HepG2 (cell line): ENCODE data around the gene PTPRCAP. TPM values are rescaled to one million over a fixed set of nuclear protein-coding genes. Genes with fewer than 3 reads are reported as not detected.

Experiments used
- ARID5B ChIP-seq: IDR thresholded peaks from 2 replicates; pipeline ENCODE4 v1.4.0; 2020; ENCODE audit warnings: mild to moderate bottlenecking, missing genetic modification reagents
- HDAC1 ChIP-seq: sonication (generic); formaldehyde crosslinking; IDR thresholded peaks from 2 replicates; pipeline ENCODE4 v1.5.1; 2020; ENCODE audit warnings: mild to moderate bottlenecking, missing genetic modification reagents
- HMGXB4 ChIP-seq, 2 experiments: sonication (generic) in 1 of 2; formaldehyde crosslinking in 1 of 2; IDR thresholded peaks; 2 replicates each; pipeline versions ENCODE4 v1.4.0 to v1.6.1; 2018 to 2020; ENCODE audit warnings: missing genetic modification reagents in 2 of 2, borderline replicate concordance in 1 of 2, low read depth in 1 of 2, mild to moderate bottlenecking in 1 of 2, missing biosample characterization in 1 of 2
- MEF2D ChIP-seq: sonication (generic); formaldehyde crosslinking; IDR thresholded peaks from 2 replicates; pipeline ENCODE4 v1.5.1; 2020; ENCODE audit warnings: mild to moderate bottlenecking, missing genetic modification reagents
- ONECUT2 ChIP-seq: sonication (generic); formaldehyde crosslinking; IDR thresholded peaks from 2 replicates; pipeline ENCODE4 v1.4.0; 2020; ENCODE audit warnings: missing genetic modification reagents
- SAP130 ChIP-seq: IDR thresholded peaks from 2 replicates; pipeline ENCODE4 v1.6.1; 2016; ENCODE audit warnings: low read depth
- ZNF263 ChIP-seq: sonication (generic); formaldehyde crosslinking; IDR thresholded peaks from 2 replicates; pipeline ENCODE4 v1.4.0; 2020; ENCODE audit warnings: missing genetic modification reagents
- ZNF34 ChIP-seq: sonication (generic); formaldehyde crosslinking; IDR thresholded peaks from 2 replicates; pipeline ENCODE4 v1.4.0; 2020; ENCODE audit warnings: mild to moderate bottlenecking, missing genetic modification reagents, borderline replicate concordance
- ZNF350 ChIP-seq: sonication (generic); formaldehyde crosslinking; IDR thresholded peaks from 2 replicates; pipeline ENCODE4 v1.4.0; 2020; ENCODE audit warnings: mild to moderate bottlenecking, low read depth, missing genetic modification reagents, borderline replicate concordance
- ZSCAN22 ChIP-seq: sonication (generic); formaldehyde crosslinking; IDR thresholded peaks from 2 replicates; pipeline ENCODE4 v1.4.0; 2020; ENCODE audit warnings: mild to moderate bottlenecking, missing genetic modification reagents
- polyA plus RNA-seq, 8 experiments: library from polyadenylated mRNA; depleted of rRNA in 3 of 8; stranded (reverse) in 7 of 8; unstranded in 1 of 8; fragments of >200 nt; fragmentation: Illumina TruSeq in 4 of 8; extraction: Trizol in 4 of 8; gene quantifications; 2 replicates each; pipeline versions ENCODE4 v1.2.1 to v1.2.3, GENCODE V29; 2011 to 2016; ENCODE audit warnings: low read depth in 4 of 8, missing spikeins in 1 of 8, mixed read lengths in 1 of 8; ENCODE audit not compliant: insufficient read depth in 1 of 8
- total RNA-seq, 5 experiments: library from RNA; depleted of rRNA; stranded (reverse); fragments of >200 nt; fragmentation: Illumina TruSeq; extraction: Trizol; gene quantifications; 2 replicates each; pipeline ENCODE4 v1.2.3, GENCODE V29; 2016; ENCODE audit warnings: low read depth in 1 of 5
- TF ChIP-seq, protein P1 (sequence below): IDR thresholded peaks from 2 replicates; pipeline ENCODE4 v1.6.1; 2018; ENCODE audit warnings: missing genetic modification reagents
- TF ChIP-seq, protein P2 (sequence below): sonication (generic); formaldehyde crosslinking; IDR thresholded peaks from 2 replicates; pipeline ENCODE4 v1.4.0; 2020; ENCODE audit warnings: mild to moderate bottlenecking, low read depth, missing genetic modification reagents
- TF ChIP-seq, protein P3 (sequence below): sonication (generic); formaldehyde crosslinking; IDR thresholded peaks from 2 replicates; pipeline ENCODE4 v1.4.0; 2020; ENCODE audit warnings: missing genetic modification reagents

PTPRCAP gene
- total and polyA plus RNA-seq, 2 of the 13 experiments (the other 11 are each of a cell fraction or from before 2014, with no cell fraction given): 0.60 to 0.70 TPM

- TF ChIP-seq, protein P1, sequence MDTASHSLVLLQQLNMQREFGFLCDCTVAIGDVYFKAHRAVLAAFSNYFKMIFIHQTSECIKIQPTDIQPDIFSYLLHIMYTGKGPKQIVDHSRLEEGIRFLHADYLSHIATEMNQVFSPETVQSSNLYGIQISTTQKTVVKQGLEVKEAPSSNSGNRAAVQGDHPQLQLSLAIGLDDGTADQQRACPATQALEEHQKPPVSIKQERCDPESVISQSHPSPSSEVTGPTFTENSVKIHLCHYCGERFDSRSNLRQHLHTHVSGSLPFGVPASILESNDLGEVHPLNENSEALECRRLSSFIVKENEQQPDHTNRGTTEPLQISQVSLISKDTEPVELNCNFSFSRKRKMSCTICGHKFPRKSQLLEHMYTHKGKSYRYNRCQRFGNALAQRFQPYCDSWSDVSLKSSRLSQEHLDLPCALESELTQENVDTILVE (CRISPR knock-in tag): no peak
- TF ChIP-seq MEF2D (CRISPR knock-in tag) (0 out of 2 replicates have a peak, but pooled peaks have one; percentile 15), ZNF34 (CRISPR knock-in tag) (no peak), ONECUT2 (CRISPR knock-in tag) (no peak), ZNF263 (CRISPR knock-in tag) (no peak), HMGXB4 (CRISPR knock-in tag; IDR thresholded peaks at IDR 0.05; ENCODE audit: borderline replicate concordance in 1 of 2, low read depth in 1 of 2) (0 out of 4 replicates have a peak, but pooled peaks of 1 of the 2 experiments have one; percentile 25), ARID5B (CRISPR knock-in tag) (no peak), ZNF350 (peak; percentile 35; the same call in 1 of the 2 replicates), ZSCAN22 (CRISPR knock-in tag) (no peak), HDAC1 (CRISPR knock-in tag) (0 out of 2 replicates have a peak, but pooled peaks have one; percentile 41), SAP130 (CRISPR knock-in tag) (no peak)
- TF ChIP-seq, protein P2, sequence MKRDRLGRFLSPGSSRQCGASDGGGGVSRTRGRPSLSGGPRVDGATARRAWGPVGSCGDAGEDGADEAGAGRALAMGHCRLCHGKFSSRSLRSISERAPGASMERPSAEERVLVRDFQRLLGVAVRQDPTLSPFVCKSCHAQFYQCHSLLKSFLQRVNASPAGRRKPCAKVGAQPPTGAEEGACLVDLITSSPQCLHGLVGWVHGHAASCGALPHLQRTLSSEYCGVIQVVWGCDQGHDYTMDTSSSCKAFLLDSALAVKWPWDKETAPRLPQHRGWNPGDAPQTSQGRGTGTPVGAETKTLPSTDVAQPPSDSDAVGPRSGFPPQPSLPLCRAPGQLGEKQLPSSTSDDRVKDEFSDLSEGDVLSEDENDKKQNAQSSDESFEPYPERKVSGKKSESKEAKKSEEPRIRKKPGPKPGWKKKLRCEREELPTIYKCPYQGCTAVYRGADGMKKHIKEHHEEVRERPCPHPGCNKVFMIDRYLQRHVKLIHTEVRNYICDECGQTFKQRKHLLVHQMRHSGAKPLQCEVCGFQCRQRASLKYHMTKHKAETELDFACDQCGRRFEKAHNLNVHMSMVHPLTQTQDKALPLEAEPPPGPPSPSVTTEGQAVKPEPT (CRISPR knock-in tag): no peak
- TF ChIP-seq, protein P3, sequence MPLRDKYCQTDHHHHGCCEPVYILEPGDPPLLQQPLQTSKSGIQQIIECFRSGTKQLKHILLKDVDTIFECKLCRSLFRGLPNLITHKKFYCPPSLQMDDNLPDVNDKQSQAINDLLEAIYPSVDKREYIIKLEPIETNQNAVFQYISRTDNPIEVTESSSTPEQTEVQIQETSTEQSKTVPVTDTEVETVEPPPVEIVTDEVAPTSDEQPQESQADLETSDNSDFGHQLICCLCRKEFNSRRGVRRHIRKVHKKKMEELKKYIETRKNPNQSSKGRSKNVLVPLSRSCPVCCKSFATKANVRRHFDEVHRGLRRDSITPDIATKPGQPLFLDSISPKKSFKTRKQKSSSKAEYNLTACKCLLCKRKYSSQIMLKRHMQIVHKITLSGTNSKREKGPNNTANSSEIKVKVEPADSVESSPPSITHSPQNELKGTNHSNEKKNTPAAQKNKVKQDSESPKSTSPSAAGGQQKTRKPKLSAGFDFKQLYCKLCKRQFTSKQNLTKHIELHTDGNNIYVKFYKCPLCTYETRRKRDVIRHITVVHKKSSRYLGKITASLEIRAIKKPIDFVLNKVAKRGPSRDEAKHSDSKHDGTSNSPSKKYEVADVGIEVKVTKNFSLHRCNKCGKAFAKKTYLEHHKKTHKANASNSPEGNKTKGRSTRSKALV (CRISPR knock-in tag): peak; percentile 30; the same call in 1 of the 2 replicates
Observed at GRCh38 chr11:67400942-67401494, 36.5 kb downstream of the PTPRCAP start (continued).
